Sigmoid colon (tissue), 3 donors: Measurements from ENCODE around the gene WNK2.

ENCODE experiments used
- CTCF ChIP-seq, 4 experiments: fragments of 450-650 bp in 3 of 4; fragments of 200-600 bp in 1 of 4; IDR thresholded peaks; one replicate each; pipeline ENCODE4 v1.5.1; 2016 to 2019; ENCODE audit warnings: antibody characterized with exemption in 4 of 4, mild to moderate bottlenecking in 3 of 4, moderate library complexity in 2 of 4
- POLR2A ChIP-seq, 2 donors: fragments of 450-650 bp; IDR thresholded peaks; one replicate each; pipeline ENCODE4 v1.6.1; 2016; ENCODE audit warnings: antibody characterized with exemption in 2 of 2, mild to moderate bottlenecking in 2 of 2, moderate library complexity in 2 of 2

- no peak for TF ChIP-seq CTCF (IDR thresholded peaks at IDR 0.05)
- TF ChIP-seq POLR2A (IDR thresholded peaks at IDR 0.05), result no peak
These were observed 66.2 kb downstream of the WNK2 start for GRCh38 chr9:93250185-93250584.
